ENCODE measurements around the gene EMP3.
A peak's percentile ranks its signal among the peaks of the same experiment; 100 is the strongest.

EMP3 gene

DNA sequence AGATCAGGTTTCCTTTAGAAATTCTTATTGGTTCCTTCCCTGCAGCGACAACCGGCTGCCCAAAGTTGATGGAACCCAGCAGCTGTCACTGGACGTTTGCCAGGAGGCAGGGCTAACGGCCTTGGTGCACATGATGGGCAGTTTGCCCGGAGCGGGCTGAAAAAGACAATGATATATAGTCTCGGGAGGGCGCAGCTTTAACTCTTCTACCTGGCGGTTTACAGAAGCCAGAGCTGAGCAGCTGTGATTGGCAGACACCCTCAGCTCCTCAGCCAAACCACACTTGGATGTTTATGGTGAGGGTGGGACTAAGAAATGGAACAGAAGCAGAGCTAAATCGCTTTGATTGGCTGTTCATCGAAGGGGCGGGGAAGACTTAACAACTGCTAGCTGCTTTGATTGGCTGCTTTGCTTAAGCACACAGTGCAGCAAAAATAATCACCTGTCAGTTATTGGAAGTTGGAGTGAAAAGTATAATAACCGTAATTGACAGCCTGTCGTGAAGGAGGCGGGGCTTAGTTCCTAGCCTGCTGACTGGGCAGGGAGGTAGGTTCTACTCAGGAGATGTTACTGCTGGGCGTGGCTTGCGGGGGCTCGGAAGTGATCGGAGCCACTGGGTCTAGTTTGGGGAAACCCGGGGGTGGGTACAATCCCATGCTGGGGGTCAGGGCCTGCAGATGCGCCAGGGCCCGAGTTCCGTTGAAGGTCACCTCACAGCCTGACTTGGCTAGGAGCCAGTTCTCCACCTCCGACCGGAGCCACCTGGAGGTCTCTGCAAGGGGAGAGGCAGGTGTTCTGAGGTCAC is 7.5 kb downstream of the EMP3 start:
- Mint-ChIP-seq H3K27me3 (ENCODE audit: low read depth) (no peaks in the 10 kb centered on the region), H3K27ac (peak overlapping the region; percentile 90 to 97 (median 95)), H3K9me3 (no peaks in the 10 kb centered on the region), H3K4me3 (peak overlapping the region; percentile 86 to 89 (median 88)), H3K4me1 (peaks cover 44% of the 10 kb centered on the region), H3K36me3 (ENCODE audit: low read depth) (peaks cover 17% of the 10 kb centered on the region)
- TF ChIP-seq, protein P1, sequence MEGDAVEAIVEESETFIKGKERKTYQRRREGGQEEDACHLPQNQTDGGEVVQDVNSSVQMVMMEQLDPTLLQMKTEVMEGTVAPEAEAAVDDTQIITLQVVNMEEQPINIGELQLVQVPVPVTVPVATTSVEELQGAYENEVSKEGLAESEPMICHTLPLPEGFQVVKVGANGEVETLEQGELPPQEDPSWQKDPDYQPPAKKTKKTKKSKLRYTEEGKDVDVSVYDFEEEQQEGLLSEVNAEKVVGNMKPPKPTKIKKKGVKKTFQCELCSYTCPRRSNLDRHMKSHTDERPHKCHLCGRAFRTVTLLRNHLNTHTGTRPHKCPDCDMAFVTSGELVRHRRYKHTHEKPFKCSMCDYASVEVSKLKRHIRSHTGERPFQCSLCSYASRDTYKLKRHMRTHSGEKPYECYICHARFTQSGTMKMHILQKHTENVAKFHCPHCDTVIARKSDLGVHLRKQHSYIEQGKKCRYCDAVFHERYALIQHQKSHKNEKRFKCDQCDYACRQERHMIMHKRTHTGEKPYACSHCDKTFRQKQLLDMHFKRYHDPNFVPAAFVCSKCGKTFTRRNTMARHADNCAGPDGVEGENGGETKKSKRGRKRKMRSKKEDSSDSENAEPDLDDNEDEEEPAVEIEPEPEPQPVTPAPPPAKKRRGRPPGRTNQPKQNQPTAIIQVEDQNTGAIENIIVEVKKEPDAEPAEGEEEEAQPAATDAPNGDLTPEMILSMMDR (IDR thresholded peaks at IDR 0.05; ENCODE audit: unreplicated experiment in 3 of 3), result no peak

DNA sequence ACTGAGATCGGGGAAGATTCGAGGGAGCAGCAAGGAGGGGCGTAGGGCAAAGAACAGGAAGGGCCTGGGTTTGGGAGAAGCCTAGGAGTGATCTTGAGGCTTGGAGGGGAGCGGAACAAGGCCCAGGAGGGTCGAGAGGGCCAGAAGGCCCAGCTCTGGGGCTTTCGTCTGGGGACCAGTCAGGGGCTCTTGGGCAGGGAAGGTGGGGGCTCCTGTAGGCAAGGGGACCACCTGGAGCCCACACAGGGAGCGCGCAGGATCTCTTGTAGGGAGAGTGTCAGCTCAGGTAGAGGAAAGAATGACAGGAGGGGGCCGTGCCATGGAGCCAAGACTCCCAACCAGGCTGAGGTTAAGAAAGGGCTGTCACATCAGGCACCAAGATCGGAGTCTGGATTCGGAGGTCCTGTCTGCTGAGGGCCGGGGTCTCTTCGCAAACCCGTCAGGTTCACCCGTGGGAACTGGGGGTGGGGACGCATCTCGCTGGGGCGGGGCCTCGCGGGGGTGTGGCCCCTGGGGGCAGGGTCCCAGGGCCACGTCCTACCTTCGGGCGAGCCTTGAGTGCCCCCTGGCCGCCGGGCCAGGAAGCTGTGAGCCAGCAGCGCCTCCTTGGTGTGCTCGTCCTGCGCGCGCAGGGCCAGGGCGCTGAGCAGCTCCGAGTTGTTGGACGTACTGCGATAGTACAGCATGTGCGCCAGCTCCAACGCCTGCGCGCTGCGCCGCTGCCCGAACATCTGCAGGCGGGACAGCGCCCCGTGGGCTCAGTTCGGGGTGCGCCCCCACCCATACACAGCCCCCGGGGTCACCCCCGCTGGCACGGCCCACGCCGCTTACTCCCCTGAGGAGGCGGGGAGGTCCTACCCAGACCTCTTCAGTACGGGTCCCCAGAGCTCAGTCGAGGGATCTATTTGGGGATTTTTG is 8.4 kb downstream of the EMP3 start:
- H3K4me1 Mint-ChIP-seq, result peaks cover 43% of the 10 kb centered on the region
- H3K27me3 Mint-ChIP-seq (ENCODE audit: low read depth), result no peaks in the 10 kb centered on the region
- H3K9me3 Mint-ChIP-seq, result no peaks in the 10 kb centered on the region
- H3K4me3 Mint-ChIP-seq, result peak overlapping the region; percentile 86 to 89 (median 88)
- peak overlapping the region; percentile 90 to 97 (median 95) for H3K27ac Mint-ChIP-seq
- peaks cover 13% of the 10 kb centered on the region for H3K36me3 Mint-ChIP-seq (ENCODE audit: low read depth)
- TF ChIP-seq, protein P1 (IDR thresholded peaks at IDR 0.05; ENCODE audit: unreplicated experiment in 3 of 3), result peak; percentile 79 to 89 (median 88)

DNA sequence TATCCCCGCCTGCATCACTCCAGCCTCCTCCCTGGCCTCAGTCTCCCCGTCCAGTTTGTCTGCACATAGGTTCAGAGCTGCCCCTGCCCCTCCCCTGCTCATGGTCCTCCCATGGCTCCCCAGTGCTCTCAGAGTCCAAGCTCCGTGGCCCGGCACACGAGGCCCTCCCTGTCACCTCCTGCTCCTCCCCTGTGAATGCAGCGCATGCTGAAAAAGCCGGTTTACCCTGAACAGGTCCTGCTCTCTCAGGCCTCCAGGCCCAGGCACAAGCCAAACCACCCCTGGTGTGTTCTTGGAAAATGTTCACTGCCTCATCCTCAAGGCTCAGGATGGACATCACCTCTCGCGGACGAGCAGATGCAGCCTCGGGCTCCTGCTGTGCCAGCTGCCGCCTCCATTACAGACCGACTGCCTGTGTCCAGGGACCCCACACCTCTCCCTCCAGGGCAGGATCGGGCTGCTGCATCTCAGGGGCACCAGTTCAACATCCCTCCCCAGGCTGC is 13.0 kb downstream of the EMP3 start:
- no peak overlapping the region for H3K4me3 Mint-ChIP-seq

DNA sequence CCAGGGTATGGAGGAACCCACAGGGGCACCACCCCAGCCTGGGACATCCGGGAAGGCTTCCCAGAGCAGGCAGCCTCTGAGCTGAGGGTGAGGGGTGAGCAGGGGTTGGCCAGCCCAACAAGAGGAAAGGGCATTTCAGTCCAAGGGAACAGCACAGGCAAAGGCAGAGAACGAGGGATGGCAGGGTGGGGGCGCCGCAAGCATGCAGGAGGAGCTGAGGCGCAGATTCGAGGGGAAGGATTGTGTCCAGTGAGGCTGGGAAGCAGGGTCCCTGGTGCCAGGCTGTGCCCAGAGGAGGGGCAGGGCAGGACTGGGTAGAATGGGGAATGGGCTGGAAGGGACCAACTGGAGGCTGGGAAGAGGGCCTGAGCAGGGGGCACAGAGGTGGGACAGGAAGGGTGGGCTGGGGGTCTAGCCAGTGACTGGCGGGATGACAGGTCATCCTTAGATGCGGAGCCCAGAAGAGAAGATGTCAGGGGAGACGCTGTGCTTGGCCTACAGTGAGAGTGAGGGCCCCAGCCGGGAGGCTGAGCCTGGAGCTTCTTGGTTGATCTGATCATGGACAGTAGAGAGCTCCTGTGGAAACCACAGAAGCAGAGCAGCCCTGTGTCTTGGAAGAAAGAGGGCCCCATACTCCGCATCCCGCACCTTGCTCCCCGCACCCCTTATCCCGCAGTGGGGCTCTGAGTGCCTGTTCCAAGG is 13.6 kb downstream of the EMP3 start:
- no peaks in the 10 kb centered on the region for H3K4me1 Mint-ChIP-seq
- H3K27me3 Mint-ChIP-seq (ENCODE audit: low read depth), result no peaks in the 10 kb centered on the region
- no peak overlapping the region for H3K27ac Mint-ChIP-seq
- no peaks in the 10 kb centered on the region for H3K36me3 Mint-ChIP-seq (ENCODE audit: low read depth)
- no peak overlapping the region for H3K4me3 Mint-ChIP-seq
- no peaks in the 10 kb centered on the region for H3K9me3 Mint-ChIP-seq
- TF ChIP-seq, protein P1 (IDR thresholded peaks at IDR 0.05; ENCODE audit: unreplicated experiment in 3 of 3), result no peak

More for the DNA sequence above, 13.0 kb downstream of the EMP3 start:
- Mint-ChIP-seq H3K4me1 (peaks cover 4% of the 10 kb centered on the region), H3K27me3 (ENCODE audit: low read depth) (no peaks in the 10 kb centered on the region), H3K36me3 (ENCODE audit: low read depth) (no peaks in the 10 kb centered on the region), H3K9me3 (no peaks in the 10 kb centered on the region), H3K27ac (no peak overlapping the region)
- TF ChIP-seq, protein P1 (IDR thresholded peaks at IDR 0.05; ENCODE audit: unreplicated experiment in 3 of 3), result no peak

DNA sequence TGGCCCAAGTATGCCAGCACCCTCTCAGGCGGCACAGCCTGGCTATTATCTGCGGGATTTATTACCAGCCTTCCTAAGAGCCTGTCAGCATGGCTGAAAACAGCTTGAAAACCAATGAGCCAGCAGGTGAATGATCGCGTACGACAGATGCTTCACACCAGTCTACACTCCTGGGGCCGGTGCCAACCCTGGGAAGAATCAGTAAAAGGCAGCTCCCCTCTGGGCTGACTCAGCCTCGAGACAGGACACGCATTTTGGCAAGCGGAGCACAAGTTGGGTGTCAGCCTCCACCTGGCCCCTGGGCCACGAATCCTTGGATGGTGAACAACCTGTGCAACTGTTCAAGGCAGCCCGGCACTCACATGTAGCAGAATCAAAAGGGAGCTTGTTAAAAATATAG is 15.6 kb downstream of the EMP3 start:
- H3K27me3 Mint-ChIP-seq (ENCODE audit: low read depth), result no peaks in the 10 kb centered on the region
- no peaks in the 10 kb centered on the region for H3K9me3 Mint-ChIP-seq
- no peak overlapping the region for H3K4me3 Mint-ChIP-seq
- H3K36me3 Mint-ChIP-seq (ENCODE audit: low read depth), result no peaks in the 10 kb centered on the region
- no peak overlapping the region for H3K27ac Mint-ChIP-seq
- TF ChIP-seq, protein P1 (IDR thresholded peaks at IDR 0.05; ENCODE audit: unreplicated experiment in 3 of 3), result no peak
- H3K4me1 Mint-ChIP-seq, result no peaks in the 10 kb centered on the region
